Adipocyte (in vitro differentiated cells): ENCODE results near the gene NAPG.

Experiments used
- DNase-seq: peaks from one replicate; pipeline ENCODE4 v3.0.0-alpha.2; 2015; ENCODE audit warnings: low read depth
- H3K27me3 ChIP-seq: replicated peaks from 2 replicates; pipeline ENCODE4 v1.7.0; 2013; ENCODE audit warnings: mild to moderate bottlenecking, low read length, moderate library complexity; ENCODE audit not compliant: control insufficient read depth, insufficient read depth
- H3K36me3 ChIP-seq: 2 replicates; pipeline ENCODE4 v1.7.0; 2013; ENCODE audit warnings: low read length, mild to moderate bottlenecking, moderate library complexity; ENCODE audit not compliant: control insufficient read depth, insufficient read depth, severe bottlenecking
- H3K4me1 ChIP-seq: 2 replicates; pipeline ENCODE4 v1.7.0; 2013; ENCODE audit warnings: mild to moderate bottlenecking, low read length, moderate library complexity; ENCODE audit not compliant: control insufficient read depth, insufficient read depth
- H3K4me3 ChIP-seq: 2 replicates; pipeline ENCODE4 v1.7.0; 2013; ENCODE audit warnings: mild to moderate bottlenecking, low read length, moderate library complexity
- H3K9ac ChIP-seq: 2 replicates; pipeline ENCODE4 v1.7.0; 2013; ENCODE audit warnings: mild to moderate bottlenecking, low read length, moderate library complexity
- H3K9me3 ChIP-seq: 2 replicates; pipeline ENCODE4 v1.7.0; 2013; ENCODE audit warnings: mild to moderate bottlenecking, low read length, moderate library complexity; ENCODE audit not compliant: control insufficient read depth

NAPG gene

DNA sequence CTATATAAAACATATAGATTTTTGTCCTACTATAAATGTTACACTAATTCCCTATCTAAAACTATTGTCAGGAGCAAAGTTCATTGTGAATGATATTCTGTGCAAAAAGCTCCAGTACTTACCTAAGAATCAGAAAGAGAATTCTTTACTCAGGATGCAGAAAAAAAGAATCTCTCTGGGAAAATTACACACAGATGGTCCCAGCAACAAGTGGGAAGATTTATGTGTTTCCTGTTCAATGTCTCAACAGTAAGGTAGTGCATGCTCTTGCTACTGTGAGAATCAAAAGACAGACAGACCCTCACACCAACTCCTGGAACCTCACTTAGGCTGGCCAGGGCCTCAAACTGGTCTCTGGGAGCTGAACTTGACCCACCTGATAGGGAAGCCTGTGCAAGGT lies 11.2 kb upstream of the NAPG start:
- peaks cover 8% of the 10 kb centered on the region for H3K9me3 ChIP-seq
- peak overlapping the region; percentile 33 for H3K9ac ChIP-seq
- no peak for DNase-seq
- no peak overlapping the region for H3K4me3 ChIP-seq
- H3K27me3 ChIP-seq: peaks cover 3% of the 10 kb centered on the region
- H3K36me3 ChIP-seq: no peaks in the 10 kb centered on the region
- H3K4me1 ChIP-seq: peaks cover 31% of the 10 kb centered on the region

DNA sequence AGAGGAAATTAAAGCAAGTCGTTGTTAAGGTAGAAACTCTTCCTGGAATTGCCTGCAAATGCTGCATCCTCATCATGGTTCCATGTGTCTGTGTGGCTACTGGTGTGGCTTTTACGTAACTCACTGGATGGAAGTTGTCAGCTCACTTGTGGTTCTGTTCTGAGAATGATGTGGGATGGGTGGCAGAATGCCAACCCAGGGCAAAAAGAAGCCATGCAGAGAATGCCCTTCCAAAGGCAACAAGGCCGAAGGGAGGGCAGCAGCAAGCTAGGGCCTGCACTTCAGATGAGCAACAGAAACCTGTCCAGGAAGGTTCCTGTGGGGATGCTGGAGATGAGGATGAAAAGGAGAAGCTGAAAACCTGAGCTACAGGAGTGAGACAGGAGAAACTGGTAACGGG lies 10.4 kb upstream of the NAPG start:
- H3K9ac ChIP-seq: no peak overlapping the region
- peaks cover 8% of the 10 kb centered on the region for H3K9me3 ChIP-seq
- H3K4me1 ChIP-seq: peaks cover 34% of the 10 kb centered on the region
- peaks cover 3% of the 10 kb centered on the region for H3K27me3 ChIP-seq
- no peak overlapping the region for H3K4me3 ChIP-seq
- H3K36me3 ChIP-seq: no peaks in the 10 kb centered on the region
- DNase-seq: no peak

DNA sequence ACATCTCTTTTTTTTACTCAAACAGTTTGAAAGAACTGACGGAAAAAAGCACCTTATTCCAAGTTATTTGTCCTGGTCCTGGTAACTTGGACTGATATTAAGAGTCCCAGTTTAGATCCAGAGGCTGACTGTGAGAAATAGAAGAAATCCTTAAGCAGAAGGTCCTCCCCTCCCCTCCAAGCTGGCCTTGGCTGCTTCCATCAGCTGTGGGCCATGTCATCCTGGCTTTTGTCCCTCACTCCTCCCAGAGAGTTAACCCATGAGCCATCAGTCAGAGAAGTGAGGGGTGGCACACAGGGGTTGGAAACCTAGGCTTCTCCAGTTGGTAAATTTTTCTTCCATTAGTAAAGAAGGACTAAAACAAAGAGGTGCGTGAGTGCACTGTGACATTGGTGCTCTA lies 9.7 kb upstream of the NAPG start:
- Histone ChIP-seq H3K36me3 (no peaks in the 10 kb centered on the region), H3K4me3 (no peak overlapping the region), H3K9ac (peak overlapping the region; percentile 0), H3K27me3 (peaks cover 3% of the 10 kb centered on the region), H3K4me1 (peaks cover 34% of the 10 kb centered on the region), H3K9me3 (peaks cover 8% of the 10 kb centered on the region)
- DNase-seq: no peak

- Histone ChIP-seq H3K4me1 (peaks cover 33% of the 10 kb centered on the region), H3K9ac (peak overlapping the region; percentile 66), H3K27me3 (peaks cover 3% of the 10 kb centered on the region), H3K9me3 (peaks cover 8% of the 10 kb centered on the region), H3K36me3 (no peaks in the 10 kb centered on the region), H3K4me3 (peak overlapping the region; percentile 55)
- peak; percentile 58 for DNase-seq
Measured at GRCh38 chr18:10518595-10519255, 7.1 kb upstream of the NAPG start.

DNA sequence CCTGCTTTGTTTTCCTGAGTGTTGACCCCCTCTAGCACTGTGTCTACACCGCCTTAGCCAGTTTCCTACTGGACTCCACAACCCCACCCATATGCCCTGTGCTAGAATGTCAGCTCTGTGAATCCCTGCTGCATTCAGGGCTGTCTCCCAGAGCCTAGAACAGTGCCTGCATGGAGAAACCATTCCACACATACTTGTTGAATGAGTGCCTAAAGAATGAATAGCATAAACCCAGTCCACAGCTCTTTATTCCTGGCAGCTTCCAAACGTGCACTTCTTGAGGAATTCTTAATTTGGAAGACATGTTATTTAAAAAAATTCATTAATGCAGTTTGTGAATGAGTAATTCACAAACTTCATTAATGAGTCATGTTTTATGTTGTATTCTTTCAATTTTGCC lies 6.5 kb upstream of the NAPG start:
- Histone ChIP-seq H3K9ac (peak overlapping the region; percentile 66), H3K9me3 (peaks cover 8% of the 10 kb centered on the region), H3K27me3 (peaks cover 3% of the 10 kb centered on the region), H3K4me1 (peaks cover 28% of the 10 kb centered on the region), H3K4me3 (peak overlapping the region; percentile 55), H3K36me3 (no peaks in the 10 kb centered on the region)
- no peak for DNase-seq

- Histone ChIP-seq H3K4me1 (peaks cover 31% of the 10 kb centered on the region), H3K4me3 (peak overlapping the region; percentile 55), H3K36me3 (no peaks in the 10 kb centered on the region), H3K9me3 (peaks cover 8% of the 10 kb centered on the region), H3K9ac (peak overlapping the region; percentile 66), H3K27me3 (peaks cover 3% of the 10 kb centered on the region)
- DNase-seq: peak; percentile 98
Measured at GRCh38 chr18:10519999-10520935, 5.6 kb upstream of the NAPG start.

- DNase-seq: no peak
- no peak overlapping the region for H3K4me3 ChIP-seq
- H3K36me3 ChIP-seq: no peaks in the 10 kb centered on the region
- no peak overlapping the region for H3K9ac ChIP-seq
- H3K4me1 ChIP-seq: peaks cover 34% of the 10 kb centered on the region
- peaks cover 8% of the 10 kb centered on the region for H3K9me3 ChIP-seq
- no peaks in the 10 kb centered on the region for H3K27me3 ChIP-seq
Measured at GRCh38 chr18:10521566-10521965, 4.3 kb upstream of the NAPG start.

GRCh38 chr18:10522574-10522973 lies 3.3 kb upstream of the NAPG start:
- no peaks in the 10 kb centered on the region for H3K36me3 ChIP-seq
- peaks cover 1% of the 10 kb centered on the region for H3K9me3 ChIP-seq
- H3K4me1 ChIP-seq: peaks cover 38% of the 10 kb centered on the region

DNA sequence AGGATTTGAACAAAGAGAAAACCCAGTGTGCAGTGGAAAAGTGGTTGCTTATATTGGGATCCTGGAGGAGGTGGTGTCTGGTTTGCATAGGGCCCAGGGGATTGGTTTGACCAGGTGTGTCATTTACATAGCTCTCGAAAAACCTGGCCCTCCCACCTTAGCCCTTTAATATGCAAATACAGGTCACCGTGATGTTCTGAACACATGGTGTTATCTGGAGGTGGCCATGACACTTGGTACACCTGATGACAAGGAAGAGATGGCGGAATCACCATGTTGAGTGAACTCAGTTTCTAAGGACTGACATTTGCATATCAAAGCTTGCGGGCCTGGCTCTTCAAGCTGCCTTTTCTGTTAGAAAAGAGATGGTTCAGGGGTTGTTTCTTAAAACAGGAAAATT lies 2.3 kb upstream of the NAPG start:
- Histone ChIP-seq H3K9me3 (no peaks in the 10 kb centered on the region), H3K36me3 (no peaks in the 10 kb centered on the region), H3K4me1 (peaks cover 33% of the 10 kb centered on the region), H3K27me3 (no peaks in the 10 kb centered on the region), H3K9ac (no peak overlapping the region), H3K4me3 (no peak overlapping the region)
- DNase-seq: no peak

More at GRCh38 chr18:10522574-10522973, 3.3 kb upstream of the NAPG start:
- no peak overlapping the region for H3K4me3 ChIP-seq
- DNase-seq: no peak
- H3K27me3 ChIP-seq: no peaks in the 10 kb centered on the region
- H3K9ac ChIP-seq: no peak overlapping the region

GRCh38 chr18:10524507-10525370 lies 1.1 kb upstream of the NAPG start:
- Histone ChIP-seq H3K27me3 (no peaks in the 10 kb centered on the region), H3K4me3 (peak overlapping the region; percentile 98), H3K36me3 (no peaks in the 10 kb centered on the region), H3K9me3 (no peaks in the 10 kb centered on the region), H3K4me1 (peaks cover 21% of the 10 kb centered on the region), H3K9ac (peak overlapping the region; percentile 95)
- no peak for DNase-seq

DNA sequence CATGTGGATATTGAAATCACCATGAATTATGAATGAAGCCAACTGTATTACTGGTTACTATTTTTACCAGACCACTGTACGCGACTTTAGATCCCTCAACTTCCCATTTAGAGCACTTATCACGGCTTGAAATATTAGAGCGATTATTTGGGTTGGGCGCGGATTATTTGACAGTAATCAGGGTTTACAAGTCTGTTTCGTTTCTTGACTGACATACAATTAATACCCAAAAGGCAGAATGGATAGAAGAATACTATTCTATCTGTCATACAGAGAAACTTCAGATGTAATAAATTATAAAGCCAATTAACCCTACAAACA lies 496 bp upstream of the NAPG start:
- H3K4me1 ChIP-seq: peaks cover 19% of the 10 kb centered on the region
- H3K9ac ChIP-seq: peak overlapping the region; percentile 95
- no peaks in the 10 kb centered on the region for H3K9me3 ChIP-seq
- no peak for DNase-seq
- H3K27me3 ChIP-seq: no peaks in the 10 kb centered on the region
- peak overlapping the region; percentile 98 for H3K4me3 ChIP-seq
- no peaks in the 10 kb centered on the region for H3K36me3 ChIP-seq
